ENCODE measurements around the gene RER1. TPM values are rescaled to one million over a fixed set of nuclear protein-coding genes. Genes with fewer than 3 reads are reported as not detected.

The RER1 gene
- total RNA-seq, 1 donor from 2014 or later = 99.3 TPM

DNA sequence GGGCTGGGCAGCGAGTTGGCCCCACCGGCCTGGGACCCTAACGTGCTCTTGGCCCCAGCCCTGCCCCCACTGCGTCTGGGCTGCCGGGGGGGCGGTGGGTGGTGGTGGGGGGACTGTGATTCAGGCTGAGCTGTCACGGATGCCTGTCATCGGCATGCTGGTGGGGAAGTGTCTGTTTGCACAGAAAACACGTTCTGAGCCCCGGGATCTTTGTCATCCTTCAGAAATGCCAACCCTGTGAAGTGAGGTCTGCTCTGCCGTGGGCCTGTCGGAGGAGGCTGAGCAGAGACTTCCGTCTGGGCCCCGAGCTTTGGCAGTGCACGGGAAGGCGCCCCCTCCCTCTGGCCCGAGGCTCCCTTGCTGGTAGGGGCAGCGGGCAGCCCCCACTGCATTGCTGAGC, 60.1 kb downstream of the RER1 start:
- DNase-seq (ENCODE audit: low spot score, unreplicated experiment) = no peak
- H3K9me3 Mint-ChIP-seq (ENCODE audit: low read depth) = no peaks in the 10 kb centered on the region
- TF ChIP-seq, protein P1, sequence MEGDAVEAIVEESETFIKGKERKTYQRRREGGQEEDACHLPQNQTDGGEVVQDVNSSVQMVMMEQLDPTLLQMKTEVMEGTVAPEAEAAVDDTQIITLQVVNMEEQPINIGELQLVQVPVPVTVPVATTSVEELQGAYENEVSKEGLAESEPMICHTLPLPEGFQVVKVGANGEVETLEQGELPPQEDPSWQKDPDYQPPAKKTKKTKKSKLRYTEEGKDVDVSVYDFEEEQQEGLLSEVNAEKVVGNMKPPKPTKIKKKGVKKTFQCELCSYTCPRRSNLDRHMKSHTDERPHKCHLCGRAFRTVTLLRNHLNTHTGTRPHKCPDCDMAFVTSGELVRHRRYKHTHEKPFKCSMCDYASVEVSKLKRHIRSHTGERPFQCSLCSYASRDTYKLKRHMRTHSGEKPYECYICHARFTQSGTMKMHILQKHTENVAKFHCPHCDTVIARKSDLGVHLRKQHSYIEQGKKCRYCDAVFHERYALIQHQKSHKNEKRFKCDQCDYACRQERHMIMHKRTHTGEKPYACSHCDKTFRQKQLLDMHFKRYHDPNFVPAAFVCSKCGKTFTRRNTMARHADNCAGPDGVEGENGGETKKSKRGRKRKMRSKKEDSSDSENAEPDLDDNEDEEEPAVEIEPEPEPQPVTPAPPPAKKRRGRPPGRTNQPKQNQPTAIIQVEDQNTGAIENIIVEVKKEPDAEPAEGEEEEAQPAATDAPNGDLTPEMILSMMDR (IDR thresholded peaks at IDR 0.05; ENCODE audit: unreplicated experiment) = no peak
- H3K4me3 Mint-ChIP-seq (ENCODE audit: low read depth) = no peak overlapping the region
- no peaks in the 10 kb centered on the region for H3K4me1 Mint-ChIP-seq (ENCODE audit: low read depth)
- H3K27me3 Mint-ChIP-seq = peaks cover 10% of the 10 kb centered on the region
- H3K27ac Mint-ChIP-seq = no peak overlapping the region
- H3K36me3 Mint-ChIP-seq (ENCODE audit: insufficient read depth) = no peaks in the 10 kb centered on the region

DNA sequence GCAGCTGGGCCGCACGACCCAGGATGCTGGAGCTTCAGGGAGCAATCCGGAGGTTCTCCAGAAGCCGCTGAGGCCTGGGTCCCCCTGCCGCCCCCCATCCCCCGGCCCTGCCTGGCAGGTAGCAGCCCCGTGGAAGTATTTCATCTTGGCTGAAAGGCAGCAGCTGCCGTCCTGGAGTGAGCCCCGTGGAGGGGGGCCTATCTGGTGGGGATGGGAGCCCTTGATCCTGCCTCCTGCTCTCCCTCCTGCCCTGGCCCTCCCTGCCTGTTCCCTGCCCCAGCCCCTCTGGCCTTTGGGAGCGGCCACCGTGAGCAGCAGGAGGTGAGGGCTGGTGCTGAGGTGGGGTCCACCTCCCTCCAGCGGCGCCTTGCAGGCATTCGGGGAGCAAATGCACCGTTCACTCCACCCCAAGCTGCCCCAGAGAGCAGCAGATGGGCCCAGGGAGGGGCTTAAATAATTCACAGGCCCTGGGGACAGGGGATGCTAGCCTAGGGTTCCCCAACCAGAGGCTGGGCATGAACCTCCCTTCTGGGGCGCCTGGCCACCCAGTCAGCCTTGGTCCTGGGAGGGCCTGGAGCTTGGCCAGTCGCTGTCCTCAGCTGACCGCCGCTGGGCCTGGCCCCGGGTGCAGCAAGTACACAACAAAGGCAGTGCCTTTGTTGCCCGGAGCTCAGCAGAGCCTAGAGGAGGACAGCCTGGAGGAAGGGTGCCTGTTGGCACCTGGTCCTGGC, 60.7 kb downstream of the RER1 start:
- TF ChIP-seq, protein P1 (IDR thresholded peaks at IDR 0.05; ENCODE audit: unreplicated experiment) = no peak
- peaks cover 6% of the 10 kb centered on the region for H3K27me3 Mint-ChIP-seq
- no peak overlapping the region for H3K4me3 Mint-ChIP-seq (ENCODE audit: low read depth)
- DNase-seq (ENCODE audit: low spot score, unreplicated experiment) = no peak
- no peaks in the 10 kb centered on the region for H3K4me1 Mint-ChIP-seq (ENCODE audit: low read depth)
- H3K36me3 Mint-ChIP-seq (ENCODE audit: insufficient read depth) = no peaks in the 10 kb centered on the region
- H3K27ac Mint-ChIP-seq = no peak overlapping the region
- H3K9me3 Mint-ChIP-seq (ENCODE audit: low read depth) = no peaks in the 10 kb centered on the region

DNA sequence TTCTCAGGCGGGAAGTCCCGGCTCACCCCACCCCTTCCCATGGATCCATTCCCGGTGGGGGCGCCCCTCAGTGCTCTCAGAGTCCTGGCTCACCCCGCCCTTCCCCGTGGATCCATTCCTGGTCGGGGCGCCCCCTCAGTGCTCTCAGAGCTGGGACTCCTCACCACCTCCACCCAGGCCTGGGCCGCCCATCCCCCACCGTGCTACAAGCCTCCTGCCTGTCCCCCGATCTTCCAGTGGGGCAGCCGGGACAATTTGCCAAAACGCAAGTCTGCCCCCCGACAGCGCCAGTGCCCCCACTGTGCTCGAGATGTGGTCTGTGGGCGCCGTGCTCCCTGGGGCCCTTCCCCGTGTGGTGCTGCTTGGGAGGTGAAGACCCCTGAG, 61.3 kb downstream of the RER1 start:
- TF ChIP-seq, protein P1 (IDR thresholded peaks at IDR 0.05; ENCODE audit: unreplicated experiment) = no peak
- no peak for DNase-seq (ENCODE audit: low spot score, unreplicated experiment)
- H3K4me1 Mint-ChIP-seq (ENCODE audit: low read depth) = no peaks in the 10 kb centered on the region
- no peaks in the 10 kb centered on the region for H3K9me3 Mint-ChIP-seq (ENCODE audit: low read depth)
- H3K27ac Mint-ChIP-seq = no peak overlapping the region
- no peaks in the 10 kb centered on the region for H3K36me3 Mint-ChIP-seq (ENCODE audit: insufficient read depth)
- H3K4me3 Mint-ChIP-seq (ENCODE audit: low read depth) = no peak overlapping the region
- peaks cover 3% of the 10 kb centered on the region for H3K27me3 Mint-ChIP-seq

GRCh38 chr1:2454227-2454626, 62.6 kb downstream of the RER1 start:
- Mint-ChIP-seq H3K4me3 (ENCODE audit: low read depth) (no peak overlapping the region), H3K36me3 (ENCODE audit: insufficient read depth) (no peaks in the 10 kb centered on the region), H3K27ac (no peak overlapping the region), H3K9me3 (ENCODE audit: low read depth) (no peaks in the 10 kb centered on the region), H3K27me3 (no peaks in the 10 kb centered on the region), H3K4me1 (ENCODE audit: low read depth) (no peaks in the 10 kb centered on the region)
- TF ChIP-seq, protein P1 (IDR thresholded peaks at IDR 0.05; ENCODE audit: unreplicated experiment) = no peak
- no peak for DNase-seq (ENCODE audit: low spot score, unreplicated experiment)

Other genes starting within 250 kb of the RER1 start
- 74.3 and 77.9 TPM in 2 replicates for gene FAAP20, start 197.1 kb upstream of the RER1 start, total RNA-seq
- gene SKI, start 163.5 kb upstream of the RER1 start, total RNA-seq = 56.2 and 59.4 TPM in 2 replicates
- gene MORN1, start 287 bp upstream of the RER1 start, total RNA-seq = 34.0 and 35.3 TPM in 2 replicates
- 27.5 and 27.6 TPM in 2 replicates for gene PEX10, start 20.7 kb downstream of the RER1 start, total RNA-seq
- 0.13 TPM in 1 of 2 replicates, not detected in the other for gene PLCH2, start 84.4 kb downstream of the RER1 start, total RNA-seq
- gene PANK4, start 134.8 kb downstream of the RER1 start, total RNA-seq = 42.5 and 45.4 TPM in 2 replicates
- 0.36 TPM in 1 of 2 replicates, not detected in the other for gene HES5, start 138.4 kb downstream of the RER1 start, total RNA-seq
- 0.41 and 0.75 TPM in 2 replicates for gene TNFRSF14, start 164.5 kb downstream of the RER1 start, total RNA-seq
- 32.0 and 36.4 TPM in 2 replicates for gene PRXL2B, start 194.9 kb downstream of the RER1 start, total RNA-seq
- gene MMEL1, start 241.2 kb downstream of the RER1 start, total RNA-seq = 0.64 and 0.93 TPM in 2 replicates